Fibroblast of skin of right quadriceps (primary cell): ENCODE results near the gene TMEM72.
A peak's percentile ranks its signal among the peaks of the same experiment; 100 is the strongest.

Source experiments
- DNase-seq: peaks from one replicate; pipeline ENCODE4 v3.0.0-alpha.2; 2013

TMEM72 gene

DNA sequence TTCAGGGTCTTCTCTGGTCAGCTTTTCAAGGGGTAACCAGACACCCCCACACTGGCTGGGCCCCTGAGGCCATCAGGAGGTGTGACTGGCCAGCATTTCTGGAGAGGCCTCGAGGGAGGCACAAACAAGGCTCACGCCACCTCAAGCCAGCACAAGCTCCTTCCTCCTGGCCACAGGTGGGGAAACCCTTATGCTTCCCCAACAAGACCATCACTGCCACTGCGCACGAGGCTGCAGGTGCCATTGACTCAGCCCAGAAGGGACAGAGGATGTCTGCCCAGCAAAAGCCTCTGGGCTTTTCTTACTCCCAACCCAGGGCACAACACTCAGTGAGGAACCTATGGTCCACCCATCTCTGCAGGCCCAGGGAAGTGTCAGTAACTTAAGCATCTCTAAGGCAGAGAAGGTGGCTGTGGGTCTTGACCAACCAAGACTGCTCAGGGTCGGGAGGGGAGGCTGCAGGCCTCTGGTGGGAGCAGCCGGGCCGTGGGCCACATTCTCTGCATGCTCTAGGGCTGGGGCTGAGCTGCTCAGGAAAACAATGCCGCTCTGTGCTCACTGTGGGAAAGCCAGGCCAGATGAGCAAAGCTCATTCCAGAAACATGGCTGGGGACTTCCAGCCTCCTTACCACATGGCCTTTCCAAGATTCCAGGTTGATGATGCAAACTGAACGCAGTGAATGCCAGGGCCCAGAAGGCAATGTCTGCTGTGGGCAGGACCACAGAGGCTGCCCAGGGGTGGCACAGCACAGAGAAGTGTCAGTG is 24.2 kb downstream of the TMEM72 start:
- peak; percentile 68 for DNase-seq

DNA sequence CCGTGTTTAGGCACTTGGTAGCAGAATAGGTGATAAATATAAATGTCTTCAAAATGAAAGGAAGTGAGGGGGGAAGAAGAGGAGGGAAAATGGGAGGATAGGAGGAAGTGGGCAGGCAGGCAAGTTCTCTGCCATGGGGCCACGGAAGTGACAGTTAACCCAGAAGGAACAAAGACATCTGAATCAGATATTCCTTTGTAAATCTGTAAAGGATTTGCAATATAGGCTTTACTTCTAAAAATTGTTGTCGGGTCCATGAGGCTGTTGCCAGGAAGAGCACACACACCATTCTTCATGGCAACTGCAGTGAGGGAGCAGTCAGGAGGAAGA is 24.8 kb downstream of the TMEM72 start:
- DNase-seq, result no peak

- DNase-seq, result no peak
These were observed 25.3 kb downstream of the TMEM72 start for GRCh38 chr10:44936314-44936975.

DNA sequence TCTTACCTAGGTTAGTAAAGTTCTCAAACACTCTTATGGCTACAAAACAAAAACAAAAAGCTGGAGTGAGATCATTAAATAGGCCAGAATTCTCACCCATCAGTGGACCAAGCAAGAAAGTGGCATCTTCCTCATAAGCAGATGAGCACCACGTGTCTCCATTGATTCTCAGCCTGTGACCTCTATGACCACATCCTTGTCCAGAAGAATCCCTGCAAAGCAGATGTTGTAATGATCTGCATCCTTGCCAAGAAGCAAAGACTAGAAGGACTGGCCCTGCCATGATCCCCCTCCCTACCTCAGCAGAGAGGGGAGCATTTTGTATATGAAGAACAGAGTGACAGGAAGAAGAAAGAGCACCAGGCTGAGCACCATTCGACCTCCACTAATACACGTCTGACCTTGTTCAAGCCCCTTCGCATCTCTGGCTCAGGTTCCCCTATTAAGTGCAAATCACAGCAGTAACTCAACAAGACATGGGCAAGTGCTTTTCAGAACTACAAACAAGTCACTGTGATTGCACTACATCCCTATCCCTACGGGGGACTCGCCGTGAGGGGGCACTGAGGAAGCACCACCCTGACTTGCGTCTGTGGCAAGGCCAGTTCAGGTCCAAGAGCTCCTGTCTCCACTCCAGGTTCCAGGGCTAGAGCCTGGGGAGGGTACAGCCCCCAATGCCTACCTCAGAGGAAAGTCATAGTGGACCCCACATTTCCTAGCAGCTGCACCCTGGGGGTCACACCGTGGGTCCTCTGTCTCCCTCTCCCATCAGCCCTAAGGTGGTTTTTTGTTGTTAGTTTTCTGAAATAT is 26.3 kb downstream of the TMEM72 start:
- DNase-seq, result no peak

- DNase-seq, result peak; percentile 25
These were observed 27.8 kb downstream of the TMEM72 start for GRCh38 chr10:44938956-44939355.

DNA sequence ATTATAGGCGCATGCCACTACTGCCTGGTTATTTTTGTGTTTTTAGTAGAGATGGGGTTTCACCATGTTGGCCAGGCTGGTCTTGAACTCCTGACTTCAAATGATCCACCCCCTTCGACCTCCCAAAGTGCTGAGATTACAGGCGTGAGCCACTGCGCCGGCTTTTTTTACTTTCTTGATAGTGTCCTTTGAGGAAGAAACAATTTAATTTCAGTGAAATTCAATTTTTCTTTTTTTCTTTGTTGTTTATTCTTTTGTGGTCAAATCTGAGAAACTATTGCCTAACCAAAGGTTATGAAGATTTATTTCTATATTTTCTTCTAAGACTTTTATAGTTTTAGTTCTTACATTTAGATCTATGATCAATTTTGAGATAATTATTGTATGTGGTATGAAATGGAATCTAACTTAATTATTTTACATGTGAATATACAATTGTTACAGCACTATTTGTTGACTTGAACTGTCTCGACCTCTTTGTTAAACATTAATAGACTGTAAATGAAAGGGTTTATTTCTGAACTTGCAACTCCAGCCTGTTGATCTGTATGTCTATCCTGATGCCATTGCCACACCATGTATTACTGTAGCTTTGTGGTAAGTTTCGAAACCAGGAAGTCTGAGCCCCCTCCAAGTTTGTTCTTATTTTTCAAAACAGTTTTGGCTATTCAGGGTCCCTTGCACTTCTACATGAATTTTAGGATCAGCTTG is 28.7 kb downstream of the TMEM72 start:
- DNase-seq, result no peak

GRCh38 chr10:44944354-44944753 is 33.2 kb downstream of the TMEM72 start:
- no peak for DNase-seq

DNA sequence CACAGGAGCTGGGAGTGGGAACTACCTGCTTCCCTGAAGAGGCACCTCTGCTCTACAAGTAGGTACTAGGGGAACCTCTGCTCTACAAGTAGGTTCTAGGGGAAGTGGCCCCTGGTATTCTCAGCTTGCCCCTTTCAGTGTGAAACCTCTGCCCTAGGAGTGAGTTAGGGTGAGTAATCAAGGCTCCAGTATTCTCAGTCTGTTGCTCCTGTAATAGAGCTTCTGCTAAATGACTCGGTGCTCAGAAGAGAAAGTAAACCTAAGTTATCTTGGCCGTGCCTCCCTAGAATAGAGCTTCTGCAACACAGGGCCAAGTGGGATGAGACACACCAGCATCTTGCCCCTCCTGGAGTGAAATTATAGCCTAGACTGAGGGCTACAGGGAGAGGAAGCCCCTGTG is 35.1 kb downstream of the TMEM72 start:
- no peak for DNase-seq

DNA sequence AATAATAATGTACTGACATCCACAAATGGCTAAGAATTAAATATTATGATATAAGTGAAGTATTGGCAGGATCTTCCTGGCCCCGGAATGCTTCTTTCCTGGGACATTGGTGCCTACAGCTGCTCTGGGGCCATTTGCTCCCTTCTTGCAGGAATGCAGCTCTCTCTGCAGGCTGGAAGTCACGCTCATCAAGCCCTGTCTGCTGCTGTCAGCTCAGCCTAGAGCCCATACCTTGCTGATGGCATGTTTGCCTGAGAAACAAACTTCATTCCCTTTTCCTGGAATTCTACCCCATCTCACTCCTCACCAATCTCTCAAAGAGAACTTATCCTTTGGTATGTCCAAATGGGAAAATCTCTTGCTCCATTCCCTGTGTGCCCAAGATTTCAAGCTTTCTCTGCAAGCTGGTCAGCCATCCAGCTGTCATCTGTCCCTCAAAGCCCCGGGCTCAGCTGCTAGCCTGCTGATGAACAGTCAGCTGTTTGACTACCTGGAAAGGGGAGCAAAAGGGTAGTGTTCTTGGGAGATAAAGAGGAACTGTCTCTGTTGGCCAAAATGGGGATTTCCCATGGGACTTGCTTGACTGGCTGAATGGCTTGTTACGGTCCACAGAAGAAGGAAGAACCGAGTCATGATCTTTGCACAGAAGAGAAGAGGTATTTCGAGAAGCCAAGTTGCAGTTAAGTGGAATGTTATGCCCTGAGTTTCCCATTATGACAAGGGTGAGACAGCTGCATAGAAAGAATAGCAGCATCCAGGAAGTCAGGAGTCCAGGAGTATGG is 36.4 kb downstream of the TMEM72 start:
- no peak for DNase-seq

DNA sequence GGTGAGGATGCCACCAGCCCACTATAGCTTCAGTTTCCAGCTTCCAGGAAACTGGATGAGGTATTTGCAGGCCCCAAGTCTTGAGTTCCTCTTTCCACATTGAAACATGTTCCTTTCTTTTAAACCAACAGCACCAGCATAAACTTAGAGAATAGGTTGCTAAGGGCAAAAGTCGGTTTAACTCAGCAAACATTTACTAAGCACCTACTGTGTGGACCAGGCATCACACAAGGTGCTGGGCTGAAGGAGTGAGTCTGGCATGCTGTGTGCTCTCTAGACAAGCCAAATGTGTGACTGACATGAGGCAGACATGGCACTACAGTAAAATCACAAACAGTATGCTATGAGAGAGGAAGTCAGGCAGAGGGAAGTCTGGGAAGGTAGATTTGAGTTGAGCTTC is 37.5 kb downstream of the TMEM72 start:
- no peak for DNase-seq

DNA sequence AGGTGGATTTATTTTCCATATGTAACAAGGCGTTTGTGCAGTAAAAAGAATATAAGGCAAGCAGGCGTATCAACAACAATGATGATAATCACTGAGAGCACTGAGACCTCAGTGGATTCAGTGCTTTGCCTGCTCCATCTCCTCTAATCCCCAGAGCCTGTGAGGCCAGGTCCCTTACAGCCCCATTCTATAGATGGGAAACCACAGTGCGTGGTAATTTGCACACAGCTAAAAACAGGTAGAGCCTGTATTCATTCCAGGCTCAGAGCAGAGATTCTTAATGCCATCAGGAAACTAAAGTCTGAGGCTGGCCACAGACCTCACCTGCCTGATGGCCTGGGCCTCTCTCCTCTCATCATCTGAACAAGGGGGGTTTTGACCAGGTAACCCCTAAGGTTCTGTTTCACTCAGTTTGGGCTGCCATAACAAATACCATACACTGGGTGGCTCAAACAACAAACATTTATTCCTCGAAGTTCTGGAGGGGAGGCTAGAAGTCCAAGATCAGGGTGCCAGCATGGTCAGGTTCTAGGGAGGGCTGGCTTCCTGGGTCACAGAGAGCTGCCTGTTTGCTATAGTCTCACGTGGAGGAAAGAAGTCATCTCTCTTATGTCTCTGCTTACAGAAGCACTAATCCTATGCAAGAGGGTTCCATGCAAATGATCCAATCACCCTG is 38.1 kb downstream of the TMEM72 start:
- no peak for DNase-seq

DNA sequence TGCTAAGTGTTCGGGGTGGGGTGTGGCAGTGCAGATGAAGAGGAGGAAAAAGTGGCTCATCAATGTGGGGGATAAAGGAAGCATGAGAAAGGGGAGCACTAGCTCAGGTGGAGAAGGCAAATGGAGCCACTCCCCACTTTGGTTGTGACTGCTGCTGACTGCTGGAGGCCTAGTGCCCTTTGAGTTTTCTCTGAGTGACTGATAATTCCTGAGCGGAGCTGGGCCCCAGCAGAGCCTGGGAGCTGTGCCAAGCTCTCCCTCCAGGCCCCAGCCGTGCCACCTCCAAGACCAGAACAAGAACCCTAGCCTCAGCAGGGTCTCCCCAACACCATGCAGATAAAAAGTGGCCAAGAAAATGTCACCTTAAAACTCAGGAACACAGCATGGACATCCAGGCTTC is 38.8 kb downstream of the TMEM72 start:
- no peak for DNase-seq

GRCh38 chr10:44950326-44951225 is 39.4 kb downstream of the TMEM72 start:
- no peak for DNase-seq

GRCh38 chr10:44951576-44952226 is 40.6 kb downstream of the TMEM72 start:
- DNase-seq, result no peak

DNA sequence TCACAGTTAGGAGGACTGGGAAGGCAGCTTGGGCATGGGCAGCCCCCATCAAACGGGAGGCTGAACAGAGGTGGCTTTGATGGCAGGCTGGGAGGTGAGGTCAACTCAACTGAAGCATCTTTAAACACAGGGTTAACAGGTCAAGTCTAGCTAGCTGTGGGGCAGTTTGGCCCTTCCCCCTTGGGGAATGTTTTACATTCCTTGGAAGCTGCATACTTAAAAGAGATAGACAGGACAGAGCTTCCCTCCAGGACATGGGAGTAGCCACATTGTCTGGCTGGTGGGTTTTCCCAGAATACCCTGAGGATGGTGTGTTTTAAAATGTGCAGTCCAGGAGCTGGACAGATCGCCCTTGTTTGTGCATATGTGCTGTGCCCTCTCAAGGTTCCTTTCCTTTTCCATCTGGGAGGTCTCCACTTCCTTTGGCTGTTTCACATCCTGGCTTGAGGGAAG is 41.7 kb downstream of the TMEM72 start:
- no peak for DNase-seq

GRCh38 chr10:44954042-44954441 is 42.9 kb downstream of the TMEM72 start:
- DNase-seq, result no peak

DNA sequence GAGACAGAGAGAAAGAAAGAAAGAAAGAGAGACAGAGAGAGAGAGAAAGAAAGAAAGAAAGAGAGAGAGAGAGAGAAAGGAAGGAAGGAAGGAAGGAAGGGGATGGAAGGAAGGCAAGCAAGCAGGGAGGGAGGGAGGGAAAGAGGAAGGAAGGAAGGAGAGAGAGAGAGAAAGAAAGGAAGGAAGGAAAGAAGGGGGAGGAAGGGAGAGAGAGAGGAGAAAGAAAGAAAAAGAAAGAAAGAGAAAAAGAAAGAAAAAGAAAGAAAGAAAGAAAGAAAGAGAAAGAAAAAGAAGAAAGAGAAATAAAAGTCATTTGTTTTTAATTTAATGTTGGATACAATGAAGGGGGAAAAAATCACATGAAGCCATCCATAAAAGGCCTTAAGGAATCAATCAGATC is 43.8 kb downstream of the TMEM72 start:
- DNase-seq, result no peak

DNA sequence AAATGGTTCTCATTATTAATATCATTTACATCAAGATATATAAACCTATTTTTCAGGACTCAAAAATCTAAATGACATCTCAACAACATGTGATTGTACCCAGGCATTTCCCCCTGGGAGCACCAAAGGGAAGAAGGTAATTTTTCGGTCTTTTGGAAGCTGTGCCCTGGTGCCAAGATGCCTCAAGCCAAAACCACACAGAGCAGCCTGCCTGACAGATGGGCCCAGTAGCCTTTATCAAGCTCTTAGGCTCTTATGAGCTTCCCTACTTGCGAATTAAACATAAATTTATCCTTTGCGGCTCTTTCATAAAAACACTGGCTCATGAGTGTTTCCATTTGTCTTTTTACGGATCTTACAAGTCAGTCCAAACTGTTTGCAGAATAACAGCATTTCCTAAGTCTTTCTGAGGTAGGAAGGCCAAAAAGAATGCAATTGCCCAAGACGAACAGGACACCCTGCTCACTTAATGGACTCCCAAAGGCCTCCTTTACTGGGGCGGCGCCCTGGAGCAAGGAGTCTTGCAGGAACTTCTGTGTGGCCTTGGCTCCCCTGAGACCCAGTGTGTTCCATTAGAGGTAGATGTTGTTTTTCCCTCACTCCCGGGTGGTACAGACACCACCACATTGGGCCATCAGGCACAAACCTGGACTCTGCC is 44.4 kb downstream of the TMEM72 start:
- no peak for DNase-seq

GRCh38 chr10:44956226-44956625 is 45.1 kb downstream of the TMEM72 start:
- no peak for DNase-seq
